ENCODE measurements around the gene AOC3. TPM values are rescaled to one million over a fixed set of nuclear protein-coding genes. Genes with fewer than 3 reads are reported as not detected.

The AOC3 gene
- total and polyA plus RNA-seq, 2 of the 13 experiments (the other 11 are each of a cell fraction or from before 2014, with no cell fraction given), result 8.7 to 51.7 TPM

GRCh38 chr17:42878123-42878880 lies 27.3 kb downstream of the AOC3 start (continued):
- TF ChIP-seq ZHX1 (CRISPR knock-in tag; IDR thresholded peaks at IDR 0.05; ENCODE audit: low read depth), result no peak
- no peak for TF ChIP-seq ZUFSP (CRISPR knock-in tag; IDR thresholded peaks at IDR 0.05; ENCODE audit: borderline replicate concordance)
- TF ChIP-seq ZNF607 (CRISPR knock-in tag; IDR thresholded peaks at IDR 0.05; ENCODE audit: borderline replicate concordance), result no peak
- TF ChIP-seq POLR2G (IDR thresholded peaks at IDR 0.05; ENCODE audit: low read depth, low read length), result no peak
- TF ChIP-seq ZNF253 (CRISPR knock-in tag; IDR thresholded peaks at IDR 0.05; ENCODE audit: borderline replicate concordance), result no peak
- peak; percentile 48; the same call in 1 of the 2 replicates for TF ChIP-seq ZNF580 (CRISPR knock-in tag; IDR thresholded peaks at IDR 0.05; ENCODE audit: borderline replicate concordance, low read depth)
- no peak for TF ChIP-seq ZNF282 (IDR thresholded peaks at IDR 0.05; ENCODE audit: partially characterized antibody)
- TF ChIP-seq HIVEP1 (CRISPR knock-in tag; IDR thresholded peaks at IDR 0.05), result peak; percentile 74; the same call in 1 of the 2 replicates
- TF ChIP-seq MTA1 (CRISPR knock-in tag; IDR thresholded peaks at IDR 0.05; ENCODE audit: borderline replicate concordance), result 0 out of 2 replicates have a peak, but pooled peaks have one; percentile 51
- TF ChIP-seq ZNF530 (CRISPR knock-in tag; IDR thresholded peaks at IDR 0.05; ENCODE audit: low read depth), result no peak
- no peak for TF ChIP-seq MBNL3 (CRISPR knock-in tag; conservative IDR thresholded peaks at IDR 0.05)
- TF ChIP-seq KLF12 (CRISPR knock-in tag; IDR thresholded peaks at IDR 0.05; ENCODE audit: borderline replicate concordance), result no peak
- TF ChIP-seq FLYWCH1 (CRISPR knock-in tag; IDR thresholded peaks at IDR 0.05), result no peak
- peak; percentile 47; the same call in 1 of the 2 replicates for TF ChIP-seq HDAC2 (CRISPR knock-in tag; IDR thresholded peaks at IDR 0.05)
- TF ChIP-seq ATM (IDR thresholded peaks at IDR 0.05; ENCODE audit: borderline replicate concordance), result no peak
- TF ChIP-seq ATF3 (CRISPR knock-in tag; IDR thresholded peaks at IDR 0.05), result no peak
- 0 out of 2 replicates have a peak, but pooled peaks have one; percentile 32 for TF ChIP-seq ZNF609 (CRISPR knock-in tag; IDR thresholded peaks at IDR 0.05; ENCODE audit: borderline replicate concordance)
- 0 out of 2 replicates have a peak, but pooled peaks have one; percentile 8 for TF ChIP-seq ZNF343 (CRISPR knock-in tag; IDR thresholded peaks at IDR 0.05)
- no peak for TF ChIP-seq SP5 (CRISPR knock-in tag; IDR thresholded peaks at IDR 0.05; ENCODE audit: borderline replicate concordance, low read depth)

Data from HepG2 (cell line).